Measurements from ENCODE around the gene C2orf68. TPM values are rescaled to one million over a fixed set of nuclear protein-coding genes. Genes with fewer than 3 reads are reported as not detected.

C2orf68 gene
- total and polyA plus RNA-seq, 7 donors = 10.6 to 23.0 (median 13.0) TPM

Small RNA genes lying within 50 kb of the gene (small RNA-seq; reads per million reads assigned to genes)
- gene RN7SL126P = 0 to 0.06 (median 0) reads per million in 3 donors

Other genes starting within 250 kb of the C2orf68 start
- 10 to 100 TPM; 20.9 to 33.0 (median 30.1) TPM for gene CAPG, start 201.7 kb downstream of the C2orf68 start, total RNA-seq
- gene CAPG, start 201.7 kb downstream of the C2orf68 start, polyA plus RNA-seq = 100 to 1,000 TPM; 112 to 230 (median 150) TPM
- not detected for gene SH2D6, start 193.4 kb downstream of the C2orf68 start, total RNA-seq
- 10 to 100 TPM in 2 of 3 donors, 1 to 10 TPM in 1; 2.8 to 14.6 (median 11.4) TPM for gene SH2D6, start 193.4 kb downstream of the C2orf68 start, polyA plus RNA-seq
- 100 to 1,000 TPM; 139 to 249 (median 151) TPM for gene MAT2A, start 72.9 kb downstream of the C2orf68 start, total RNA-seq
- gene MAT2A, start 72.9 kb downstream of the C2orf68 start, polyA plus RNA-seq = 10 to 100 TPM; 52.3 to 93.1 (median 61.0) TPM
- 10 to 100 TPM; 14.9 to 25.3 (median 24.7) TPM for gene GGCX, start 50.6 kb downstream of the C2orf68 start, total RNA-seq
- 10 to 100 TPM in 2 of 3 donors, 1 to 10 TPM in 1; 3.6 to 22.8 (median 11.1) TPM for gene GGCX, start 50.6 kb downstream of the C2orf68 start, polyA plus RNA-seq
- gene VAMP8, start 34.5 kb downstream of the C2orf68 start, total RNA-seq = 10 to 100 TPM in 2 of 4 donors, 1 to 10 TPM in 2; 1.9 to 33.3 (median 13.2) TPM
- 100 to 1,000 TPM; 441 to 941 (median 696) TPM for gene VAMP8, start 34.5 kb downstream of the C2orf68 start, polyA plus RNA-seq
- gene VAMP5, start 27.6 kb downstream of the C2orf68 start, total RNA-seq = 10 to 100 TPM; 51.2 to 97.5 (median 69.6) TPM
- gene VAMP5, start 27.6 kb downstream of the C2orf68 start, polyA plus RNA-seq = 10 to 100 TPM; 51.8 to 93.7 (median 68.0) TPM
- 100 to 1,000 TPM; 124 to 175 (median 141) TPM for gene RNF181, start 16.3 kb downstream of the C2orf68 start, total RNA-seq
- 100 to 1,000 TPM; 165 to 190 (median 179) TPM for gene RNF181, start 16.3 kb downstream of the C2orf68 start, polyA plus RNA-seq
- 10 to 100 TPM; 18.4 to 29.9 (median 22.1) TPM for gene TMEM150A, start 9.4 kb downstream of the C2orf68 start, total RNA-seq
- gene TMEM150A, start 9.4 kb downstream of the C2orf68 start, polyA plus RNA-seq = 10 to 100 TPM in 2 of 3 donors, 1 to 10 TPM in 1; 7.4 to 12.0 (median 11.6) TPM
- 100 to 1,000 TPM in 1 of 4 donors, 10 to 100 TPM in 3; 56.4 to 136 (median 72.0) TPM for gene USP39, start 4.1 kb upstream of the C2orf68 start, total RNA-seq
- gene USP39, start 4.1 kb upstream of the C2orf68 start, polyA plus RNA-seq = 10 to 100 TPM; 39.9 to 49.2 (median 41.4) TPM
- gene SFTPB, start 56.1 kb upstream of the C2orf68 start, total RNA-seq = not detected
- gene SFTPB, start 56.1 kb upstream of the C2orf68 start, polyA plus RNA-seq = 10 to 100 TPM in 1 of 3 donors, under 1 TPM in 1, not detected in 1; 0.57 to 23.4 TPM
- 1 to 10 TPM in 1 of 4 donors, not detected in 3; 1.6 TPM for gene GNLY, start 82.3 kb upstream of the C2orf68 start, total RNA-seq
- gene GNLY, start 82.3 kb upstream of the C2orf68 start, polyA plus RNA-seq = 10 to 100 TPM in 1 of 3 donors, 1 to 10 TPM in 2; 2.4 to 13.9 (median 4.2) TPM
- 10 to 100 TPM; 12.4 to 20.6 (median 18.1) TPM for gene ATOH8, start 141.9 kb upstream of the C2orf68 start, total RNA-seq
- 1 to 10 TPM; 1.6 to 9.4 (median 6.6) TPM for gene ATOH8, start 141.9 kb upstream of the C2orf68 start, polyA plus RNA-seq